ENCODE measurements around the gene CD247.

The CD247 gene

DNA sequence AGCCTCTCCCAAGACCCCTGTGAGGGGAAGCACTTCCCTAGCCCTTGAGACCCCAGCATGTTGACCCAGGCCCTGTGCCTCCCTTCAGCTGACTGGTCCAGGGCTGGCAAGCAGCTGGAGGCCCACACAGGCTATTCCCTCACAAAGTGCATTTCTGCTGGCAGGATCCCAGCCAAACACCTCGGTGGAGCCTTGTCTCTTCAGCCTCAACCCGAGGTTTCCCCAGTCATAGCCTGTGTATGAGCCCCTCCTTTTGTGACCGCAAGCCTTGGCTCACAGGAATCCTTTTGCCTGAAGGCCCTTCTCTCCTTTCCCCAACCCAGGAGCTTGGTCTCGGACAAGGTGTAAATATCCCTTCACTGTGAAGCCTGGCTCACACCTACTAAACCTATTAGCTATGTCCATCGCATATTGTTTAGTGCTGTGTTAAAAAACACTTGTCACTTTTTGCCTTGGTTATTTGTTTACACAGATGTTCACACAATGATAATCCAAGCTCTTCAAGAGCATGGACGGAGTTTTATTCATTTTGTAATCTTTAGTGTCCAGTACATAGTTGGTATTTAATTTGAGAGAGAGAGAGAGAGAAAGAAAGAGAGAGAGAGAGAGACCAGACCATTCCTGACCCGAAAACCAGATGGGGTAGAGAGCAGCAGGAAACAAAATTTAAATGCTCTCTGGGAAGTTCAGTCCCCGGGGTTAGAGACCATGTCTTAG is 8.5 kb upstream of the CD247 start:
- Histone ChIP-seq H3K9me3 (ENCODE audit: control insufficient read depth in 2 of 2, low read length in 2 of 2) (no peaks in the 10 kb centered on the region), H3K4me1 (ENCODE audit: control insufficient read depth in 2 of 2, insufficient read depth in 2 of 2, low read length in 2 of 2) (no peaks in the 10 kb centered on the region), H3K9ac (ENCODE audit: low read depth in 1 of 2, low read length in 2 of 2) (no peak overlapping the region), H3K36me3 (ENCODE audit: control insufficient read depth in 2 of 2, insufficient read depth in 2 of 2, low read length in 2 of 2) (no peaks in the 10 kb centered on the region), H3K4me3 (ENCODE audit: low read length in 2 of 2) (no peak overlapping the region), H3K27ac (ENCODE audit: low read depth in 2 of 2, low read length in 2 of 2) (no peak overlapping the region), H3K27me3 (ENCODE audit: control insufficient read depth in 2 of 2, insufficient read depth in 2 of 2, low read length in 2 of 2) (no peaks in the 10 kb centered on the region)

DNA sequence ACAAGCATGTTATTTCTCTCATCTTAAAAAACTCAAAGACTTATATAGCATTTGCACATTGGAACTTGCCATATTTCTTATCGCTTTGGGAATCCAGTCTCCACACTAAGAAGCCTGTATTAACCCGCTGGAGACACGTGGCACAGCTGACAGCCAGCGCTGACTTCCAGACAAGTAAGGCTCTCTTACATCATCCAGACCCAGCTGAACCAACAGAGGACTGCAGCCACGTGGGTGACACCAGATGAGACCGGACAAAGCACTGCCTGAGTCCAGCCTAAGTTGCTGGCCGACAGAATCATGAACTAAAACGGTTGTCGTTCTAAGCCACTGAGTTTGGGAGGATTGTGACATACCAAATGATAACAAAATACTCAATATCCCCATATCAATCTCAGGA is 6.3 kb upstream of the CD247 start:
- Histone ChIP-seq H3K4me1 (ENCODE audit: control insufficient read depth in 2 of 2, insufficient read depth in 2 of 2, low read length in 2 of 2) (no peaks in the 10 kb centered on the region), H3K4me3 (ENCODE audit: low read length in 2 of 2) (no peak overlapping the region), H3K9me3 (ENCODE audit: control insufficient read depth in 2 of 2, low read length in 2 of 2) (no peaks in the 10 kb centered on the region), H3K36me3 (ENCODE audit: control insufficient read depth in 2 of 2, insufficient read depth in 2 of 2, low read length in 2 of 2) (no peaks in the 10 kb centered on the region), H3K9ac (ENCODE audit: low read depth in 1 of 2, low read length in 2 of 2) (no peak overlapping the region), H3K27me3 (ENCODE audit: control insufficient read depth in 2 of 2, insufficient read depth in 2 of 2, low read length in 2 of 2) (no peaks in the 10 kb centered on the region), H3K27ac (ENCODE audit: low read depth in 2 of 2, low read length in 2 of 2) (no peak overlapping the region)

DNA sequence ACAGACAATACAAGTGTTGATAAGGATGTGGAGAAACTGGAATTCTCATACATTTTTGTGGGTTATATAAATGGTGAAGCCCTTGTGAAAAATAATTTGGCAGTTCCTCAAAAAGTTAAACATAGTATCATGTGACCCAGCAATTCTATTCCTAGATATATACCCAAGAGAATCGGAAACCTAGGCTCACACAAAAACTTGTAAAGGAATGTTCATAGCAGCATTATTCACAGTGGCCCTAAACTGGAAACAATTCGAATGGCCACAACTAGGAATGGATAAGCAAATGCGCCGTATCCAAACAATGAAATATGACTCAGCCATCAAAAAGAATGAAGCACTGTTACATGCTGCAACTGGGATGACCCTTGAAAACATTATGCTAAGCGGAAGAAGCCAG is 3.9 kb upstream of the CD247 start:
- no peaks in the 10 kb centered on the region for H3K4me1 ChIP-seq (ENCODE audit: control insufficient read depth in 2 of 2, insufficient read depth in 2 of 2, low read length in 2 of 2)
- H3K9ac ChIP-seq (ENCODE audit: low read depth in 1 of 2, low read length in 2 of 2): no peak overlapping the region
- no peaks in the 10 kb centered on the region for H3K27me3 ChIP-seq (ENCODE audit: control insufficient read depth in 2 of 2, insufficient read depth in 2 of 2, low read length in 2 of 2)
- no peaks in the 10 kb centered on the region for H3K36me3 ChIP-seq (ENCODE audit: control insufficient read depth in 2 of 2, insufficient read depth in 2 of 2, low read length in 2 of 2)
- H3K27ac ChIP-seq (ENCODE audit: low read depth in 2 of 2, low read length in 2 of 2): no peak overlapping the region
- no peak overlapping the region for H3K4me3 ChIP-seq (ENCODE audit: low read length in 2 of 2)
- H3K9me3 ChIP-seq (ENCODE audit: control insufficient read depth in 2 of 2, low read length in 2 of 2): no peaks in the 10 kb centered on the region

DNA sequence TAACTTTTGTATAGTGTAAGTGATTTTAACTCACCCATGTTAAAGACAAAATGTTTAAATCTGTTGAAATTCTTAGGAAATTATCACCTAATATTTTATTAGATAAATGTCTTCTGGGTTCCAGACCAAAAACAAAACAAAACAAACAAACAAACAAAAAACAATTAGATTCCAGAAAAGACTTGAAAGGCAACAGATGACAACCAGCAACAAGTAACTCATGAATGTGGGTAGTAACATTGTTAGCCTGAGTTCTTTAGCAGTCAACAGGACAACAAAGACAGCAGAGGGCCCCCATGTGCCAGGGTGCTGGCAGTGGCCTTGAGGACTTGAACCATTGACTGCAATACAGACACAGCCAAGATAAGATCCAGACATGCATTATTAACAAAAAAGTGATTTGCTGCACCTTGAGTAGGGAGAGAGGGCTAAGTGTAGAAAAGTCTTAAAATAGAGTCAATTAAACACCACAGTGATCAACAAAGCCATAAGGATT is 2.4 kb upstream of the CD247 start:
- no peak overlapping the region for H3K27ac ChIP-seq (ENCODE audit: low read depth in 2 of 2, low read length in 2 of 2)
- no peaks in the 10 kb centered on the region for H3K4me1 ChIP-seq (ENCODE audit: control insufficient read depth in 2 of 2, insufficient read depth in 2 of 2, low read length in 2 of 2)
- H3K4me3 ChIP-seq (ENCODE audit: low read length in 2 of 2): no peak overlapping the region
- H3K9me3 ChIP-seq (ENCODE audit: control insufficient read depth in 2 of 2, low read length in 2 of 2): no peaks in the 10 kb centered on the region
- no peaks in the 10 kb centered on the region for H3K27me3 ChIP-seq (ENCODE audit: control insufficient read depth in 2 of 2, insufficient read depth in 2 of 2, low read length in 2 of 2)
- no peaks in the 10 kb centered on the region for H3K36me3 ChIP-seq (ENCODE audit: control insufficient read depth in 2 of 2, insufficient read depth in 2 of 2, low read length in 2 of 2)
- H3K9ac ChIP-seq (ENCODE audit: low read depth in 1 of 2, low read length in 2 of 2): no peak overlapping the region

DNA sequence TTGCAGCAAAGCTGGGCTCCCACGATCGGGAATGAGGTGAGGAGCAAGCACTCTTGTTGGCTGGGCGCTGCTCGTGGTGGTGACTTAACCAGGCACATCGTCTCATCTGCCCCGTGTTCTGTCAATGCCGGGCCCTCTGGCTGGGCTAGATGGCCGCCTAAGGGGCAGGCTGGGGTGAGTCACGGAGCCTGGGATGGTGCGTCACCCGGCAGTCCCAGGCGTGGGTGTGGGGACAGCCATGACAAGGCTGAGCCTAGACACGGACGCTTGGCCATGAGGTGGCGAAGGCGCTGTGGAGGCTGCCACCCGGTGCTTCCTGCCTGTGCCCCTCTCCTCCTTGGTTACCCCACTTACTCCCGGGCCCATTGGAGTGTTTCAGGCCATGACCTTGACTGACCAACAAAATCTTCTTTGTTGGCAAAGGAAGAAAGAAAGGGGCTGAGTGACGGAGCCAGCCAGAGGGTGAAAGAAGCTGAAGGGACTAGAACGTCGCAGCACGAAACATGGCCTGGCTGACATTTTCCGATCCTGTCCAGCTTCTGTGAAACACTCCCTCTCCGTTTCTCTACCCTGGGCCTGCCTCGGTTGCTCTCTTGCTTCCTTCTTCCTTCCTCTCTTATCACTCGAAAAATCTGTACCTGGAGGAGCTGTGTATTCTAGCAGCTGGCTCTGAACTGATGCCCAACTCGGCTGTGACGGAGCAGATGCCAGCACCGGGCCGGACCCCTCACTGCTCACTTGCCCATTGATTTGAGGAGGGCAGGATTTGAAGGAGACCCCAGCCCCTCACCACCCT is 596 bp downstream of the CD247 start:
- peak overlapping the region; percentile 27 to 41 for H3K9ac ChIP-seq (ENCODE audit: low read depth in 1 of 2, low read length in 2 of 2)
- H3K27ac ChIP-seq (ENCODE audit: low read depth in 2 of 2, low read length in 2 of 2): peak overlapping the region; percentile 20 to 70
- no peaks in the 10 kb centered on the region for H3K36me3 ChIP-seq (ENCODE audit: control insufficient read depth in 2 of 2, insufficient read depth in 2 of 2, low read length in 2 of 2)

DNA sequence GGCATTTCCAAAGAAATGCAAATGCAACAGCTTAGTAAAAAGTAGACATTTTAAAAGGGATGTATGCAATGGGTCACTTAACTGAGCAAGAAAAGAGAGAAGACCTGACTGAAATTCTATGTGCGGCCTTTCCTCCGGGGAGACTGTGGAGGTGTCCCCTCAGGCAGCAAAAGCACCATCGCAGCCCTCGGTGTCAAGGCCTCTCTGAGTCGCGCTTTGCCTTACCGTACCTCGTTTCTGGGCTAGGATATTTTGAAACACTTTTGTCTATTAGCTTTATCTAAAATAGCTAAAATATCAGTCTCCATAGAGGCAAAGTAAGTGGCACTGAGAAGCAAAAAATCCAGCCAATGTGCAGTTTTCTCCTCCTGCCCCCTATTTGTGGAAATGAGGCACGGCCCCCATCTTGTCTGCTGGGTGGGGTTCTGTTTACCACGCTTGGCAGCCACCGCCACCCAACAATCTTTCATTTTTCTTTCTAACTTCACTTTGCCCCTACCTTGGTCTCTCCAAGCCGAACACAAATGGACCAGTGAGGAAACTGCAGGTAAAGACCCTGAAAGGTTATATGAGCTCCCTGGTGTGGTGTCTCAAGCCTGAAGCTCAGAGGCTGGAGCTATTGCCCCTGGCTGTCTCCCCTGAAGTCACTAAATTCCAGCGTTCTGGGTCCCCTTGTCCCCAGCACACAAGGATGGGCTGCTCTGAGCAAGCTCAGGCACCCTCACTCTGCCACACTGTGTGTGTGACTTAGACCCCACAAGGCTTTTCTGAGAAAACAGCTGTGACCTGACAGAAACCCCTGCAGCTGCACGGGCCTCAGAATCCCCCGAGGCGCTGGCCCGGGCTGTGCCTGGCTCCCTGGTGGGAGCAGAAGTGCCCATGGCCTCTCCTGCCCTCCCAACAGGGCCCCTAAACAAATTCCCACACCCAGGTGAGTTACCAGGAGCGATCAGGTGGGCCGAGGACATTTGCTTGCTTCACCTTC is 1.6 kb downstream of the CD247 start:
- H3K27ac ChIP-seq (ENCODE audit: low read depth in 2 of 2, low read length in 2 of 2): peak overlapping the region; percentile 20 to 70
- H3K9ac ChIP-seq (ENCODE audit: low read depth in 1 of 2, low read length in 2 of 2): peak overlapping the region in 1 of 2 donors; percentile 14
- H3K4me3 ChIP-seq (ENCODE audit: low read length in 2 of 2): peak overlapping the region in 1 of 2 donors; percentile 59
- H3K4me1 ChIP-seq (ENCODE audit: control insufficient read depth in 2 of 2, insufficient read depth in 2 of 2, low read length in 2 of 2): no peaks in the 10 kb centered on the region
- H3K27me3 ChIP-seq (ENCODE audit: control insufficient read depth in 2 of 2, insufficient read depth in 2 of 2, low read length in 2 of 2): no peaks in the 10 kb centered on the region
- H3K36me3 ChIP-seq (ENCODE audit: control insufficient read depth in 2 of 2, insufficient read depth in 2 of 2, low read length in 2 of 2): no peaks in the 10 kb centered on the region
- no peaks in the 10 kb centered on the region for H3K9me3 ChIP-seq (ENCODE audit: control insufficient read depth in 2 of 2, low read length in 2 of 2)

More for the DNA sequence above, 596 bp downstream of the CD247 start:
- no peaks in the 10 kb centered on the region for H3K9me3 ChIP-seq (ENCODE audit: control insufficient read depth in 2 of 2, low read length in 2 of 2)
- peak overlapping the region; percentile 38 to 59 for H3K4me3 ChIP-seq (ENCODE audit: low read length in 2 of 2)
- no peaks in the 10 kb centered on the region for H3K27me3 ChIP-seq (ENCODE audit: control insufficient read depth in 2 of 2, insufficient read depth in 2 of 2, low read length in 2 of 2)
- H3K4me1 ChIP-seq (ENCODE audit: control insufficient read depth in 2 of 2, insufficient read depth in 2 of 2, low read length in 2 of 2): no peaks in the 10 kb centered on the region

DNA sequence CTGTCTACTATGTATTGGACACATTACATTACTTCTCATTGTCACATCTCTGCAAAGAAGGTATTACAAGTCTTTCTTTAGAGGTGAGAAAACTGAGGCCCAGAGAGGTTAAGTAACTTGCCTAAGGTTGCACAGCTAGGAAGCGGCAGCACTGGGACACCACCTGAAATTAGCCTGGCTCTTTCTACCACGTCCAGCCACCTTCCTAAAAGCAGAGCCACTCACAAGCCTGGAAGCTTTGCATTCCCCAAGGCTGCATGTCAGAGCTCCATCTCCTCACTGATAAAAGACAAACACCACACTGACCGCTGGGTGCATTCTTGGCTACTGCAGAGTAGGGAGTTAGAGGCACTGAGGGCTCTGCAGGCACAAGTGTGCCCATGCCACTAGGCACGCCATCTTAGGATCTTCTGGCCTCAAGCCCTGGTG is 2.4 kb downstream of the CD247 start:
- H3K9ac ChIP-seq (ENCODE audit: low read depth in 1 of 2, low read length in 2 of 2): no peak overlapping the region
- no peaks in the 10 kb centered on the region for H3K27me3 ChIP-seq (ENCODE audit: control insufficient read depth in 2 of 2, insufficient read depth in 2 of 2, low read length in 2 of 2)
- H3K4me3 ChIP-seq (ENCODE audit: low read length in 2 of 2): peak overlapping the region in 1 of 2 donors; percentile 5
- H3K27ac ChIP-seq (ENCODE audit: low read depth in 2 of 2, low read length in 2 of 2): no peak overlapping the region
- H3K4me1 ChIP-seq (ENCODE audit: control insufficient read depth in 2 of 2, insufficient read depth in 2 of 2, low read length in 2 of 2): no peaks in the 10 kb centered on the region
- no peaks in the 10 kb centered on the region for H3K9me3 ChIP-seq (ENCODE audit: control insufficient read depth in 2 of 2, low read length in 2 of 2)
- H3K36me3 ChIP-seq (ENCODE audit: control insufficient read depth in 2 of 2, insufficient read depth in 2 of 2, low read length in 2 of 2): no peaks in the 10 kb centered on the region

DNA sequence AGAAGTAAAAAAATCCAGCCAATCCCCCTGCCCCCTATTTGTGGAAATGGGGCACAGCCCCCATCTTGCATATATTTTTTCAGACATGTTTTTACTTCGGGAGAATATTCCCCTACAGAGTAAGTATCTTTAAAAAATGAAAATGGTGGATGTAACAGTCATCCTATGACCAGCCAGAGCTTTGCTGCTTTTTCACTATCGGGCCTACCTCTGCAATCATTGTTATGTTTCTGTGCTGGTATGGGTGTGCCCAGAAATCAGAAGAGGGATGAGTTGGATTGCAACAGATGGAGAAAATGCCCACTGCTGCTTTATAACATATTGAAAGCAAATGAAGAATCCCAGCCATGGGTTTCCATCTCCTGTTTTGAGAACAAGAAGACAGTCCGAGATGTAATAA is 2.9 kb downstream of the CD247 start:
- Histone ChIP-seq H3K27ac (ENCODE audit: low read depth in 2 of 2, low read length in 2 of 2) (no peak overlapping the region), H3K4me1 (ENCODE audit: control insufficient read depth in 2 of 2, insufficient read depth in 2 of 2, low read length in 2 of 2) (no peaks in the 10 kb centered on the region), H3K9ac (ENCODE audit: low read depth in 1 of 2, low read length in 2 of 2) (no peak overlapping the region), H3K9me3 (ENCODE audit: control insufficient read depth in 2 of 2, low read length in 2 of 2) (no peaks in the 10 kb centered on the region), H3K27me3 (ENCODE audit: control insufficient read depth in 2 of 2, insufficient read depth in 2 of 2, low read length in 2 of 2) (no peaks in the 10 kb centered on the region), H3K36me3 (ENCODE audit: control insufficient read depth in 2 of 2, insufficient read depth in 2 of 2, low read length in 2 of 2) (no peaks in the 10 kb centered on the region), H3K4me3 (ENCODE audit: low read length in 2 of 2) (peak overlapping the region in 1 of 2 donors; percentile 5)

DNA sequence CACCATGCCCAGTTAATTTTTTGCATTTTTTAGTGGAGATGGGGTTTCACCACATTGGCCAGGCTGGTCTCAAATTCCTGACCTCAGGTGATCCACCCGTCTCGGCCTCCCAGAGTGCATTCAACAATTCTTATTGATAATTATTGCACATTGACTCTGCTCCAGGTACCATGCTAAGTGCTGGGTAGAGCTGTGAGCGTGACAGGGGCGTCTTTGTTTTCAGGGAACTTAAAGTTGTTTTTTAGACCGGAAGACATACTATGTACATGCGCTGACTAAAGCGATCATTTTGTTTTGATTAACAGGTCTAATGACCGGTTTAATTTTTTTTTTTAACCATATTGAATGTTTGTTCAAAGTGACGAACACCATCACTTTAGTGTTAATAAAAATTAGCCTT is 4.0 kb downstream of the CD247 start:
- Histone ChIP-seq H3K36me3 (ENCODE audit: control insufficient read depth in 2 of 2, insufficient read depth in 2 of 2, low read length in 2 of 2) (no peaks in the 10 kb centered on the region), H3K27ac (ENCODE audit: low read depth in 2 of 2, low read length in 2 of 2) (no peak overlapping the region), H3K27me3 (ENCODE audit: control insufficient read depth in 2 of 2, insufficient read depth in 2 of 2, low read length in 2 of 2) (no peaks in the 10 kb centered on the region), H3K9me3 (ENCODE audit: control insufficient read depth in 2 of 2, low read length in 2 of 2) (no peaks in the 10 kb centered on the region), H3K9ac (ENCODE audit: low read depth in 1 of 2, low read length in 2 of 2) (no peak overlapping the region), H3K4me3 (ENCODE audit: low read length in 2 of 2) (no peak overlapping the region), H3K4me1 (ENCODE audit: control insufficient read depth in 2 of 2, insufficient read depth in 2 of 2, low read length in 2 of 2) (no peaks in the 10 kb centered on the region)
